Non-pigmented ciliary epithelial cell (primary cell): ENCODE results near the gene CELSR1.
"Not testable (repeated sequence)": the region's sequence is repeated elsewhere in the genome, so short reads cannot be mapped to it uniquely, and the experiment has no call there.

ENCODE experiments used
- DNase-seq: peaks from one replicate; pipeline ENCODE4 v3.0.0-alpha.2; 2010; ENCODE audit warnings: low read depth

CELSR1 gene

GRCh38 chr22:46320166-46320710 is 217.2 kb downstream of the CELSR1 start:
- no peak for DNase-seq

GRCh38 chr22:46319319-46319718 is 218.1 kb downstream of the CELSR1 start:
- DNase-seq, result no peak

GRCh38 chr22:46318576-46318975 is 218.8 kb downstream of the CELSR1 start:
- DNase-seq, result no peak

- no peak for DNase-seq
These were observed 219.8 kb downstream of the CELSR1 start for GRCh38 chr22:46317646-46318045.

- DNase-seq, result no peak
These were observed 221.4 kb downstream of the CELSR1 start for GRCh38 chr22:46315976-46316375.

GRCh38 chr22:46312848-46313247 is 224.6 kb downstream of the CELSR1 start:
- not testable (repeated sequence) for DNase-seq

GRCh38 chr22:46312056-46312455 is 225.4 kb downstream of the CELSR1 start:
- no peak for DNase-seq
